Right atrium auricular region (tissue), 2 donors: ENCODE measurements around the gene WWP2. TPM values are rescaled to one million over a fixed set of nuclear protein-coding genes. Genes with fewer than 3 reads are reported as not detected.

Source experiments
- DNase-seq: peaks from one replicate; pipeline ENCODE4 v3.0.0-alpha.2; 2019; ENCODE audit warnings: low spot score
- H3K27ac ChIP-seq, 2 donors: fragments of 200-600 bp; sonication (generic); 1 replicate in 1 of 2; 2 replicates in 1 of 2; pipeline ENCODE4 v1.5.1; 2016 to 2019
- H3K27me3 ChIP-seq, 2 donors: fragments of 200-600 bp; sonication (generic); one replicate each; pipeline versions ENCODE4 v1.5.1 to v1.6.0; 2017 to 2019
- H3K36me3 ChIP-seq: fragments of 200-600 bp; sonication (generic); one replicate; pipeline ENCODE4 v1.5.1; 2016
- H3K4me1 ChIP-seq, 2 donors: fragments of 200-600 bp; sonication (generic); one replicate each; pipeline versions ENCODE4 v1.5.1 to v1.6.0; 2017 to 2019
- H3K4me3 ChIP-seq, 2 donors: fragments of 200-600 bp; sonication (generic); 1 replicate in 1 of 2; 2 replicates in 1 of 2; pipeline ENCODE4 v1.5.1; 2017 to 2019; ENCODE audit warnings: mild to moderate bottlenecking in 1 of 2, moderate library complexity in 1 of 2
- H3K9me3 ChIP-seq, 2 donors: fragments of 200-600 bp; sonication (generic); one replicate each; pipeline ENCODE4 v1.5.1; 2019
- total RNA-seq, 2 donors: library from RNA; depleted of rRNA; stranded (reverse); fragments of >200 nt; gene quantifications; one replicate each; pipeline ENCODE4 v1.1.0, GENCODE V29; 2016
- TF ChIP-seq, protein P1 (sequence below), 2 donors: fragments of 200-600 bp; sonication (generic); IDR thresholded peaks; one replicate each; pipeline ENCODE4 v1.5.1; 2019; ENCODE audit warnings: antibody characterized with exemption in 2 of 2

WWP2 gene
- total RNA-seq, 2 donors from 2014 or later: 16.1 to 21.2 TPM

- H3K27ac ChIP-seq: no peak overlapping the region
- peak; percentile 21 for DNase-seq
- peaks cover 0 to 18% of the 10 kb centered on the region in 2 donors for H3K4me1 ChIP-seq
- peaks cover 4% of the 10 kb centered on the region for H3K36me3 ChIP-seq
- no peaks in the 10 kb centered on the region for H3K9me3 ChIP-seq
- TF ChIP-seq, protein P1, sequence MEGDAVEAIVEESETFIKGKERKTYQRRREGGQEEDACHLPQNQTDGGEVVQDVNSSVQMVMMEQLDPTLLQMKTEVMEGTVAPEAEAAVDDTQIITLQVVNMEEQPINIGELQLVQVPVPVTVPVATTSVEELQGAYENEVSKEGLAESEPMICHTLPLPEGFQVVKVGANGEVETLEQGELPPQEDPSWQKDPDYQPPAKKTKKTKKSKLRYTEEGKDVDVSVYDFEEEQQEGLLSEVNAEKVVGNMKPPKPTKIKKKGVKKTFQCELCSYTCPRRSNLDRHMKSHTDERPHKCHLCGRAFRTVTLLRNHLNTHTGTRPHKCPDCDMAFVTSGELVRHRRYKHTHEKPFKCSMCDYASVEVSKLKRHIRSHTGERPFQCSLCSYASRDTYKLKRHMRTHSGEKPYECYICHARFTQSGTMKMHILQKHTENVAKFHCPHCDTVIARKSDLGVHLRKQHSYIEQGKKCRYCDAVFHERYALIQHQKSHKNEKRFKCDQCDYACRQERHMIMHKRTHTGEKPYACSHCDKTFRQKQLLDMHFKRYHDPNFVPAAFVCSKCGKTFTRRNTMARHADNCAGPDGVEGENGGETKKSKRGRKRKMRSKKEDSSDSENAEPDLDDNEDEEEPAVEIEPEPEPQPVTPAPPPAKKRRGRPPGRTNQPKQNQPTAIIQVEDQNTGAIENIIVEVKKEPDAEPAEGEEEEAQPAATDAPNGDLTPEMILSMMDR (IDR thresholded peaks at IDR 0.05): no peak
- no peaks in the 10 kb centered on the region for H3K27me3 ChIP-seq
- H3K4me3 ChIP-seq: no peak overlapping the region
These were observed 40.6 kb upstream of the WWP2 start for GRCh38 chr16:69721441-69721957.

DNA sequence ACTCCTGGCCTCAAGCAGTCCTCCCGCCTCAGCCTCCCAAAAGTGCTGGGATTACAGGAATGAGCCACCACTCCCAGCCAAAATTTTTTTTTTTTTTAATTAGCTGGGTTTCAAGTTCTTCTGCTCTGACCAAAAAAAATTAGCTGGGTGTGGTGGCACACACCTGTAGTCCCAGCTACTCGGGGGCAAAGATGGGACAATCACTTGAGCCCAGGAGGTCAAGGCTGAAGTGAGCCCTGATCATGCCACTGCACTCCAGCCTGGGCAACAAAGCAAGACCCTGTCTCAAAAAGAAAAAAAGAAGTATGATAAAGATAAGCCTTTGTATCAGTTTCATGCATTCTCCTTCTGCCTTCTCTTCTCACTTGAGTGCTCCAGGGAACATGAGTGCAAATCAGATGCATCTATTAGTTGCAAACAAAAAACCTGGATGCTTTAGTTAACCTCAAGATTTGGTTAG lies 37.7 kb upstream of the WWP2 start:
- no peaks in the 10 kb centered on the region for H3K9me3 ChIP-seq
- TF ChIP-seq, protein P1 (IDR thresholded peaks at IDR 0.05): no peak
- peak overlapping the region in 1 of 2 donors; percentile 56 for H3K4me3 ChIP-seq
- peaks cover 0 to 40% of the 10 kb centered on the region in 2 donors for H3K4me1 ChIP-seq
- peak overlapping the region in 1 of 2 donors; percentile 68 for H3K27ac ChIP-seq
- no peaks in the 10 kb centered on the region for H3K27me3 ChIP-seq
- DNase-seq: no peak
- H3K36me3 ChIP-seq: no peaks in the 10 kb centered on the region

- TF ChIP-seq, protein P1 (IDR thresholded peaks at IDR 0.05): no peak
- no peaks in the 10 kb centered on the region for H3K36me3 ChIP-seq
- no peak for DNase-seq
- no peaks in the 10 kb centered on the region for H3K27me3 ChIP-seq
- peak overlapping the region; percentile 68 to 82 for H3K27ac ChIP-seq
- H3K9me3 ChIP-seq: no peaks in the 10 kb centered on the region
- peaks cover 0 to 40% of the 10 kb centered on the region in 2 donors for H3K4me1 ChIP-seq
- peak overlapping the region; percentile 47 to 56 for H3K4me3 ChIP-seq
These were observed 37.1 kb upstream of the WWP2 start for GRCh38 chr16:69724981-69725479.

- peak overlapping the region; percentile 68 to 82 for H3K27ac ChIP-seq
- H3K9me3 ChIP-seq: no peaks in the 10 kb centered on the region
- H3K27me3 ChIP-seq: no peaks in the 10 kb centered on the region
- H3K4me3 ChIP-seq: peak overlapping the region; percentile 47 to 56
- no peak for DNase-seq
- TF ChIP-seq, protein P1 (IDR thresholded peaks at IDR 0.05): no peak
- H3K4me1 ChIP-seq: peaks cover 0 to 40% of the 10 kb centered on the region in 2 donors
- no peaks in the 10 kb centered on the region for H3K36me3 ChIP-seq
These were observed 36.4 kb upstream of the WWP2 start for GRCh38 chr16:69725480-69726312.

DNA sequence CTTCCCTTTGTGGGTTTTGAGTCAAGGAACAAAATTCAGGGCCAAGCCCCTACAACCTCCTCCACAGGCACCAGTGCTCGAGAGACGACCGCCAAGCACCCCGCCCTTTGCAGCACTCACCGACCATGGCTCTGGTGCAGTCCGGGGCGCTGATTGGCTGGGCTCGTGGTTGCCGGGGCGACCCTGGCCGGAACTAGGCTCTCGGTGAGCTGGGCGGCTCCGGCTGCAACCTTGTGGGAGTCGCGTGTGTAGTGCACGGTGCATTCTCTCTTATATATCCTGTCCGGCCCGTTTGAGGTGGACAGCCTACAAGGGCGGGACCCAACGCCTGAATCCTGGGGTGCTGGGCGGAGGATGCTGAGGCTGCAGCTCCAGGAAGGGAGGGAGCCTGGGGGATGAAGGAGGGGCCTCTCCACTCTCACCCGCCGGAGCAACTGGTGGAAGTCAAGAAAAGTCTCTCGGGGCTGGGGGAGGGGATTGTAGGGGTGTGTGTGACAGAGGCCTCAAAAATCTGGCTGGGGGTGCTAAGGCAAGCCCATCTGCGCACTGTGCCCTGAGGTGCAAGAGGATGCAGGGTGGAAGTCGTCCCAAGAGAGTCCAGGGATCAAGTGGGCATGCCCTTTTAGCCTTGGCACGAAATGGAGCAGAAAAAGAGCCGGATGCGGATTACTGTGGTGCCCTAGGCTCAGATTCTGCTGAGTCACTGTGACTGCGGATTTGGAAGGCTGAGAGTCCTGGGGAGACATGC lies 35.6 kb upstream of the WWP2 start, which contains the start of gene NQO1:
Gene NQO1 (minus strand): TSS at position 248 of the 748 bp plus-strand sequence. CDS start 121 bp downstream, at position 127.
- Histone ChIP-seq H3K9me3 (no peaks in the 10 kb centered on the region), H3K27me3 (no peaks in the 10 kb centered on the region), H3K36me3 (no peaks in the 10 kb centered on the region), H3K27ac (peak within 1 kb of the TSS; percentile 68 to 82), H3K4me1 (peaks cover 0 to 40% of the 10 kb centered on the region in 2 donors), H3K4me3 (peak within 1 kb of the TSS; percentile 47 to 56)
- TF ChIP-seq, protein P1 (IDR thresholded peaks at IDR 0.05): no peak
- DNase-seq: peak; percentile 97
